ENCODE data around the gene RAPGEF6.

RAPGEF6 gene

DNA sequence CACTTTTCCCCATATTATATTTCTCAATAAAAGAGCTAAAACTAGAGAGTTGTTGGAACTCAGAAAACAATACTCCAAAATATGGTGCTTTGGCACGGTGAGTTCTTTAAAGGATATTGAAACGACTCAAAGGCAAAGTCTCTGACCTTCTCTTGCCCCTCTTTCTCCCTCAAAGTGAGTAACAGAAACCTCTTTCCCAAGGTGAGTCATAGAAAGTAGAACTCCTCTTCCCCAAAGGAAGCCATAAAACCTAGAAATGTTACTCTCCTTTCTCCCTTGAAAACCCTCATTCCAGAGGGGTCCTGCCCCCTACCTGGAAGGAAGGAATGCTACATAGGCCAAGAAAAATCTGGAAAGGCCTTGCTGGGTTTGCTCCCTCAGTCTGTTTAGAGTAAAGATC is 47.5 kb downstream of the RAPGEF6 start:
- H3K27ac ChIP-seq = no peak overlapping the region
- TF ChIP-seq, protein P1, sequence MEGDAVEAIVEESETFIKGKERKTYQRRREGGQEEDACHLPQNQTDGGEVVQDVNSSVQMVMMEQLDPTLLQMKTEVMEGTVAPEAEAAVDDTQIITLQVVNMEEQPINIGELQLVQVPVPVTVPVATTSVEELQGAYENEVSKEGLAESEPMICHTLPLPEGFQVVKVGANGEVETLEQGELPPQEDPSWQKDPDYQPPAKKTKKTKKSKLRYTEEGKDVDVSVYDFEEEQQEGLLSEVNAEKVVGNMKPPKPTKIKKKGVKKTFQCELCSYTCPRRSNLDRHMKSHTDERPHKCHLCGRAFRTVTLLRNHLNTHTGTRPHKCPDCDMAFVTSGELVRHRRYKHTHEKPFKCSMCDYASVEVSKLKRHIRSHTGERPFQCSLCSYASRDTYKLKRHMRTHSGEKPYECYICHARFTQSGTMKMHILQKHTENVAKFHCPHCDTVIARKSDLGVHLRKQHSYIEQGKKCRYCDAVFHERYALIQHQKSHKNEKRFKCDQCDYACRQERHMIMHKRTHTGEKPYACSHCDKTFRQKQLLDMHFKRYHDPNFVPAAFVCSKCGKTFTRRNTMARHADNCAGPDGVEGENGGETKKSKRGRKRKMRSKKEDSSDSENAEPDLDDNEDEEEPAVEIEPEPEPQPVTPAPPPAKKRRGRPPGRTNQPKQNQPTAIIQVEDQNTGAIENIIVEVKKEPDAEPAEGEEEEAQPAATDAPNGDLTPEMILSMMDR (conservative IDR thresholded peaks at IDR 0.05) = no peak

DNA sequence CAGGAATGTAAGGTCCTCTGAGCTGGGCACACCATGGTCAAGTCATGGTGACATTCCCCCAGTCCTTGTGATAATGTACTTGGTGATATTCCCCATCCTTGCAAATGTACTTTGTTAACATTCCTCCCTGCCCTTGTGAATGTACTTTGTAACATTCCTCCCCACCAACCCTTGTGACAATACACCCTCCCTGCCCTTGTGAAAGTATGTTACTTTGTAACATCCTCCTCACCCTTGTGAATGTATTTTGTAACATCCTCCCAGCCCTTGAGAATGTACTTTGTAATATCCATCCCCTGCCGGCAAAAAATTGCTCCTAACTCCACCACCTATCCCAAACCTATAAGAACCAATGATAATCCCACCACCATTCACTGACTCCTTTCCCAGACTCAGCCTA is 53.3 kb downstream of the RAPGEF6 start:
- TF ChIP-seq, protein P1 (conservative IDR thresholded peaks at IDR 0.05) = no peak
- H3K27ac ChIP-seq = no peak overlapping the region

GRCh38 chr5:131579917-131580671 is 54.9 kb downstream of the RAPGEF6 start:
- H3K27ac ChIP-seq = no peak overlapping the region
- TF ChIP-seq, protein P1 (conservative IDR thresholded peaks at IDR 0.05) = no peak

- no peak overlapping the region for H3K27ac ChIP-seq
- TF ChIP-seq, protein P1 (conservative IDR thresholded peaks at IDR 0.05) = no peak
These were observed 59.3 kb downstream of the RAPGEF6 start for GRCh38 chr5:131575660-131576227.

DNA sequence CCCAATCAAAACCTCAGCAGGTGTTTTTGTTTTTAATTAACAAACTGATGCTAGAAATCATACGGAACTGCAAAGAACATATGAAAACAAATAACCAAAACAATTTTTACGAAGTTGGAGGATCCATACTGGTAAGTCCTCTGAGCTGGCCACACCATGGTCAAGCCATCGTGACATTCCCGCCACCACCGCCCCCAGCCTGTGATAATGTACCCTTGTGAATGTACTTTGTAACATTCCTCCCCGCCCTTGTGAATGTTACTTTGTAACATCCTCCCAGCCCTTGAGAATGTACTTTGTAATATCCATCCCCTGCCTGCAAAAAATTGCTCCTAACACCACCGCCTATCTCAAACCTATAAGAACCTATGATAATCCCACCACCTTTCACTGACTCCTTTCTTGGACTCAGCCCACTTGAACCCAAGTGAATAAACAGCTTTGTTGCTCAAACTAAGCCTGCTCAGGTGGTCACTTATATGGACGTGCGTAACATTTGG is 63.3 kb downstream of the RAPGEF6 start:
- TF ChIP-seq, protein P1 (conservative IDR thresholded peaks at IDR 0.05) = no peak
- no peak overlapping the region for H3K27ac ChIP-seq

DNA sequence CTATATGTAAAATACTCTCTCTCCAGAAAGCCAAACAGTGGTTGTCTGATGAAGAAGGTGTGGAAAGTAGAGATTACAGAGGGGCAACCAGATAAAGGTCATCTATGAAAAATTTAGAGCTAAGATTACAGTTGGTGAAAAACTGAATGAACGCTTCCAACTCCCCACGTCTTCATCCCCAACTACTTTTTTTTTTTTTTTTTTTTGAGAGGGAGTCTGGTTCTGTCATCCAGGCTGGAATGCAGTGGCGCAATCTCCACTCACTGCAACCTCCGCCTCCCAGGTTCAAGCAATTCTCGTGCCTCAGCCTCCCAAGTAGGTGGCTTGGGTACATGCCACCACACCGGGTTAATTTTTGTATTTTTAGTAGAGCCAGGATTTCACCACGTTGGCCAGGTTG is 64.3 kb downstream of the RAPGEF6 start:
- TF ChIP-seq, protein P1 (conservative IDR thresholded peaks at IDR 0.05) = no peak
- no peak overlapping the region for H3K27ac ChIP-seq

DNA sequence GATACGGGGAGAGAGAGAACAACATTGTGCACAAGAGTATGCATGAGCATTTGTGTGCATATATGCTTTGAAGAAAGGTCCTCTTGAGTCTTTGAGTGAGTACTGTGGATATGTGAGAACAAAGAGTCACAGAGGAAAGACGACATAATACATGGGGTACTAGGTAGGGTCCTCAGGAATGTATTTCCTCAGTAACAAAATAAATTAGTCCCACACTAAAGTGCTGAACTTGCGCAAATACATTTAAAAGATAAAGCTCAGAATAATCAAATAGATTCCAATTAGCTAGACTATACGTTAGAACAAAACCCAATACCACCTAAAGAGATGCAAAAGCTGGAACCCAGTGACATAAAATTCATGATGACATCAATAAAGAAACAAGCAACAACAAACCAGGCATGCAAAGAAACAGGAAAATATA is 70.8 kb downstream of the RAPGEF6 start:
- TF ChIP-seq, protein P1 (conservative IDR thresholded peaks at IDR 0.05) = no peak
- H3K27ac ChIP-seq = no peak overlapping the region
